ENCODE measurements around the gene MTCH1.
A peak's percentile ranks its signal among the peaks of the same experiment; 100 is the strongest.

Gene MTCH1

GRCh38 chr6:36985808-36986703 lies at the start of gene MTCH1:
Gene MTCH1, minus strand, starts transcription at chr6:36986196. Its CDS starts 23 bp downstream, at chr6:36986173.
- peak; percentile 75 for DNase-seq (ENCODE audit: low read depth)

GRCh38 chr6:37033819-37034795 lies 48.1 kb upstream of the MTCH1 start:
- DNase-seq (ENCODE audit: low read depth), result no peak

GRCh38 chr6:37033255-37033654 lies 47.3 kb upstream of the MTCH1 start:
- DNase-seq (ENCODE audit: low read depth), result no peak

GRCh38 chr6:37032239-37032638 lies 46.2 kb upstream of the MTCH1 start:
- no peak for DNase-seq (ENCODE audit: low read depth)

- no peak for DNase-seq (ENCODE audit: low read depth)
Observed at GRCh38 chr6:37030599-37030998, 44.6 kb upstream of the MTCH1 start.

- peak; percentile 64 for DNase-seq (ENCODE audit: low read depth)
Observed at GRCh38 chr6:37029249-37029971, 43.4 kb upstream of the MTCH1 start.

GRCh38 chr6:37027811-37028469 lies 41.9 kb upstream of the MTCH1 start:
- no peak for DNase-seq (ENCODE audit: low read depth)

GRCh38 chr6:37027036-37027720 lies 41.2 kb upstream of the MTCH1 start:
- no peak for DNase-seq (ENCODE audit: low read depth)

- DNase-seq (ENCODE audit: low read depth), result no peak
Observed at GRCh38 chr6:37025621-37026466, 39.8 kb upstream of the MTCH1 start.

GRCh38 chr6:37024656-37025337 lies 38.8 kb upstream of the MTCH1 start:
- no peak for DNase-seq (ENCODE audit: low read depth)

- no peak for DNase-seq (ENCODE audit: low read depth)
Observed at GRCh38 chr6:37022135-37022863, 36.3 kb upstream of the MTCH1 start.

GRCh38 chr6:37021356-37022129 lies 35.5 kb upstream of the MTCH1 start:
- no peak for DNase-seq (ENCODE audit: low read depth)

- DNase-seq (ENCODE audit: low read depth), result no peak
Observed at GRCh38 chr6:37020812-37021211, 34.8 kb upstream of the MTCH1 start.

GRCh38 chr6:37020381-37020780 lies 34.4 kb upstream of the MTCH1 start:
- no peak for DNase-seq (ENCODE audit: low read depth)

- no peak for DNase-seq (ENCODE audit: low read depth)
Observed at GRCh38 chr6:37019065-37019450, 33.1 kb upstream of the MTCH1 start.

- peak; percentile 74 for DNase-seq (ENCODE audit: low read depth)
Observed at GRCh38 chr6:37018198-37019064, 32.4 kb upstream of the MTCH1 start.

Data from stromal cell of bone marrow (primary cell).